WTC11 (cell line): ENCODE measurements around the gene NUMA1.

Experiments used
- AFF4 ChIP-seq: sonication (generic); formaldehyde crosslinking; IDR thresholded peaks from 2 replicates; pipeline ENCODE4 v1.8.1; 2023; ENCODE audit warnings: mild to moderate bottlenecking, missing genetic modification reagents, borderline replicate concordance
- CTCF ChIP-seq: fragments of 200-600 bp; IDR thresholded peaks from 2 replicates; pipeline ENCODE4 v1.8.0; 2022; ENCODE audit warnings: antibody characterized with exemption
- FOXJ3 ChIP-seq: sonication (generic); formaldehyde crosslinking; IDR thresholded peaks from 2 replicates; pipeline ENCODE4 v1.9.0; 2021; ENCODE audit warnings: missing genetic modification reagents, mild to moderate bottlenecking, borderline replicate concordance
- JUN ChIP-seq: sonication (generic); formaldehyde crosslinking; IDR thresholded peaks from 2 replicates; pipeline ENCODE4 v1.8.0; 2023; ENCODE audit warnings: mild to moderate bottlenecking, missing genetic modification reagents
- KAT7 ChIP-seq: sonication (generic); formaldehyde crosslinking; IDR thresholded peaks from 2 replicates; pipeline ENCODE4 v1.8.1; 2023; ENCODE audit warnings: missing genetic modification reagents, mild to moderate bottlenecking, borderline replicate concordance

DNA sequence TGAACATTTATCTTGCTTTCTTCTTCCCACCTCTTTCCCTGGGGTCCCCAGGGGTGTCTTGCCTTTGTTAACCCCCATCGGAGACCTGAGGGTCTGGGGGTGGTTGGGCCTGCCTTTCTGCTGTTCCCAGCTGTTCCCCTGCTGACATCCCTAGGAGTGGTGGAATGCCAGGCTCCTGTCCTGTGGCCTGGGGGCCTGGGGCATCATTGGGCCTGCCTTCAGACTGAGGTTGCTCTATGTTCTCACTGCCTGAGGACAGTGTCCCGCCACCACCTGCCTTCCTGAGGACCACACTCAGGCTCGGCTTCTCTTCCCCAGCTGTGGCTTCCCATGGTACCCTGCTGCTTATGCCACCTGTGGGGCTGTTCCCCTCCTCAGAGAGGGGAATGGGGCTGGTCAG lies 82.7 kb downstream of the NUMA1 start:
- TF ChIP-seq JUN (CRISPR knock-in tag) = no peak
- TF ChIP-seq FOXJ3 (CRISPR knock-in tag) = no peak
- TF ChIP-seq AFF4 = no peak
- TF ChIP-seq KAT7 = no peak
- TF ChIP-seq CTCF = no peak
